CD14-positive monocyte (primary cell): ENCODE data around the gene EGFLAM. TPM values are rescaled to one million over a fixed set of nuclear protein-coding genes. Genes with fewer than 3 reads are reported as not detected.

Source experiments
- DNase-seq, 3 donors: peaks; one replicate each; pipeline ENCODE4 v3.0.0-alpha.2; 2011 to 2022
- H2AFZ ChIP-seq: 2 replicates; pipeline ENCODE4 v1.6.0; 2012; ENCODE audit warnings: mild to moderate bottlenecking, low read depth, low read length, inconsistent platforms; ENCODE audit not compliant: insufficient read depth, poor library complexity, severe bottlenecking
- H3K27ac ChIP-seq, 2 donors: 1 replicate in 1 of 2; 2 replicates in 1 of 2; pipeline ENCODE4 v1.5.1; 2012 to 2013; ENCODE audit warnings: low read length in 2 of 2, control low read depth in 1 of 2, inconsistent platforms in 1 of 2, low read depth in 1 of 2, mild to moderate bottlenecking in 1 of 2
- H3K27me3 ChIP-seq, 2 donors: one replicate each; pipeline versions ENCODE4 v1.6.0 to v1.6.1; 2011 to 2013; ENCODE audit warnings: low read length in 2 of 2; ENCODE audit not compliant: control insufficient read depth in 2 of 2, insufficient read depth in 2 of 2
- H3K36me3 ChIP-seq, 2 donors: replicated peaks in 1 of 2; 1 replicate in 1 of 2; 2 replicates in 1 of 2; pipeline versions ENCODE4 v1.5.1 to v1.6.1; 2012 to 2013; ENCODE audit warnings: low read length in 2 of 2, control low read depth in 1 of 2, inconsistent platforms in 1 of 2, mild to moderate bottlenecking in 1 of 2; ENCODE audit not compliant: insufficient read depth in 2 of 2, control insufficient read depth in 1 of 2
- H3K4me1 ChIP-seq, 2 donors: 1 replicate in 1 of 2; 2 replicates in 1 of 2; pipeline versions ENCODE4 v1.5.1 to v1.6.1; 2012 to 2013; ENCODE audit warnings: low read length in 2 of 2, control low read depth in 1 of 2, inconsistent platforms in 1 of 2, mild to moderate bottlenecking in 1 of 2, moderate library complexity in 1 of 2; ENCODE audit not compliant: insufficient read depth in 2 of 2, control insufficient read depth in 1 of 2
- H3K4me2 ChIP-seq: replicated peaks from 2 replicates; pipeline ENCODE3; 2012; ENCODE audit warnings: low read length, moderate library complexity, mild to moderate bottlenecking; ENCODE audit not compliant: poor library complexity, severe bottlenecking; ENCODE audit errors: extremely low read depth
- H3K4me3 ChIP-seq, 3 experiments: fragments of 200-600 bp in 1 of 3; sonication (generic) in 1 of 3; replicated peaks in 1 of 3; 1 replicate in 2 of 3; 2 replicates in 1 of 3; pipeline ENCODE4 v1.5.1; 2011 to 2013; ENCODE audit warnings: low read length in 3 of 3, mild to moderate bottlenecking in 3 of 3, control low read depth in 2 of 3, low read depth in 2 of 3, inconsistent platforms in 1 of 3, moderate library complexity in 1 of 3
- H3K79me2 ChIP-seq: 2 replicates; pipeline ENCODE4 v1.6.0; 2012; ENCODE audit warnings: mild to moderate bottlenecking, control low read depth, inconsistent platforms, low read length, moderate library complexity; ENCODE audit not compliant: insufficient read depth
- H3K9ac ChIP-seq: 2 replicates; pipeline ENCODE4 v1.6.0; 2017; ENCODE audit warnings: low read length, mild to moderate bottlenecking; ENCODE audit not compliant: insufficient read depth, poor library complexity, severe bottlenecking
- H3K9me3 ChIP-seq, 2 donors: replicated peaks in 1 of 2; 1 replicate in 1 of 2; 2 replicates in 1 of 2; pipeline versions ENCODE4 v1.5.1 to v1.6.1; 2012 to 2013; ENCODE audit warnings: low read length in 2 of 2, control low read depth in 1 of 2; ENCODE audit not compliant: control insufficient read depth in 1 of 2, insufficient read depth in 1 of 2
- H4K20me1 ChIP-seq: 2 replicates; pipeline ENCODE4 v1.6.0; 2012; ENCODE audit warnings: mild to moderate bottlenecking, low read length, control low read depth, moderate library complexity; ENCODE audit not compliant: insufficient read depth
- H3K27ac Mint-ChIP-seq, 7 donors: one replicate each; pipeline ENCODE4 v1.8.0; 2020; ENCODE audit warnings: mild to moderate bottlenecking in 7 of 7, mixed read lengths in 7 of 7, moderate library complexity in 6 of 7, inconsistent platforms in 2 of 7
- H3K27me3 Mint-ChIP-seq, 3 donors: one replicate each; pipeline ENCODE4 v1.8.0; 2021 to 2022; ENCODE audit warnings: low read depth in 3 of 3, mild to moderate bottlenecking in 3 of 3, mixed read lengths in 3 of 3, moderate library complexity in 3 of 3, inconsistent platforms in 1 of 3
- H3K36me3 Mint-ChIP-seq, 2 donors: one replicate each; pipeline ENCODE4 v1.8.0; 2020; ENCODE audit warnings: mixed read lengths in 2 of 2, inconsistent platforms in 1 of 2, mild to moderate bottlenecking in 1 of 2
- H3K4me1 Mint-ChIP-seq: one replicate; pipeline ENCODE4 v1.8.0; 2020; ENCODE audit warnings: mild to moderate bottlenecking, mixed read lengths
- H3K4me3 Mint-ChIP-seq, 2 donors: one replicate each; pipeline ENCODE4 v1.8.0; 2020; ENCODE audit warnings: mild to moderate bottlenecking in 2 of 2, mixed read lengths in 2 of 2, moderate library complexity in 1 of 2
- H3K9me3 Mint-ChIP-seq, 7 donors: one replicate each; pipeline ENCODE4 v1.8.0; 2020 to 2022; ENCODE audit warnings: mixed read lengths in 7 of 7, mild to moderate bottlenecking in 6 of 7, moderate library complexity in 6 of 7, inconsistent platforms in 2 of 7
- CTCF ChIP-seq: fragments of 200-600 bp; IDR thresholded peaks from one replicate; pipeline ENCODE4 v1.8.0; 2022; ENCODE audit warnings: antibody characterized with exemption, mild to moderate bottlenecking
- WGBS: methylation state at CpG from one replicate; pipeline ENCODE4 v1.1.5; 2013; ENCODE audit warnings: missing lambda C conversion rate; ENCODE audit not compliant: insufficient coverage; 5-methylcytosine and 5-hydroxymethylcytosine counted together
- intact Hi-C, 2 donors: fragments of 100-400 bp; cut with micrococcal nuclease; formaldehyde crosslinking; loops; one replicate each; pipeline versions ENCODE4 v1.15.0 to v1.15.1; 2023
- polyA plus RNA-seq, 3 donors: library from polyadenylated mRNA; depleted of rRNA in 1 of 3; unstranded in 2 of 3; stranded (reverse) in 1 of 3; fragments of 300-500 nt in 2 of 3; fragments of >200 nt in 1 of 3; fragmentation: Illumina TruSeq in 2 of 3; gene quantifications; 1 replicate in 2 of 3; 2 replicates in 1 of 3; pipeline ENCODE4 v1.2.3, GENCODE V29; 2012 to 2021

Gene EGFLAM
- polyA plus RNA-seq, 3 donors = not detected

- Mint-ChIP-seq H3K27ac (peak overlapping the region in 1 of 7 donors; percentile 27), H3K27me3 (peaks cover 31 to 53% (median 40%) of the 10 kb centered on the region in 3 donors), H3K4me1 (no peaks in the 10 kb centered on the region), H3K9me3 (no peaks in the 10 kb centered on the region), H3K4me3 (no peak overlapping the region), H3K36me3 (no peaks in the 10 kb centered on the region)
- TF ChIP-seq CTCF = no peak
- Histone ChIP-seq H3K9ac (no peak overlapping the region), H3K4me3 (no peak overlapping the region), H3K4me2 (no peak overlapping the region), H2AFZ (no peak overlapping the region), H3K4me1 (no peaks in the 10 kb centered on the region), H3K79me2 (no peaks in the 10 kb centered on the region), H3K27ac (no peak overlapping the region), H3K27me3 (peaks cover 22 to 44% of the 10 kb centered on the region in 2 donors), H4K20me1 (no peaks in the 10 kb centered on the region), H3K36me3 (no peaks in the 10 kb centered on the region), H3K9me3 (no peaks in the 10 kb centered on the region)
- 77% methylated on average over 2 of the region's 2 CpGs for WGBS
- intact Hi-C loops = no loop called here
- no peak for DNase-seq
These were observed 239.6 kb downstream of the EGFLAM start for GRCh38 chr5:38497946-38498345.

- intact Hi-C loops = no loop called here
- H3K36me3 Mint-ChIP-seq = no peaks in the 10 kb centered on the region
- H3K4me3 ChIP-seq = no peak overlapping the region
- no peaks in the 10 kb centered on the region for H3K36me3 ChIP-seq
- no peak overlapping the region for H3K27ac ChIP-seq
- H4K20me1 ChIP-seq = no peaks in the 10 kb centered on the region
- H3K4me2 ChIP-seq = no peak overlapping the region
- no peak overlapping the region for H3K9ac ChIP-seq
- H3K4me3 Mint-ChIP-seq = no peak overlapping the region
- no peak overlapping the region for H2AFZ ChIP-seq
- H3K27me3 ChIP-seq = peaks cover 18 to 41% of the 10 kb centered on the region in 2 donors
- no peak for DNase-seq
- TF ChIP-seq CTCF = no peak
- no peaks in the 10 kb centered on the region for H3K4me1 ChIP-seq
- H3K79me2 ChIP-seq = no peaks in the 10 kb centered on the region
- H3K4me1 Mint-ChIP-seq = no peaks in the 10 kb centered on the region
- no peak overlapping the region for H3K27ac Mint-ChIP-seq
- H3K9me3 ChIP-seq = no peaks in the 10 kb centered on the region
- peaks cover 25 to 40% (median 28%) of the 10 kb centered on the region in 3 donors for H3K27me3 Mint-ChIP-seq
- WGBS = 83% methylated on average over 2 of the region's 4 CpGs
- no peaks in the 10 kb centered on the region for H3K9me3 Mint-ChIP-seq
These were observed 242.4 kb downstream of the EGFLAM start for GRCh38 chr5:38500573-38501260.
